ENCODE results near the gene NDUFAF8.

Gene NDUFAF8

GRCh38 chr17:81239714-81240555 is 817 bp downstream of the NDUFAF8 start:
- DNase-seq (ENCODE audit: low spot score): peak; percentile 29

DNA sequence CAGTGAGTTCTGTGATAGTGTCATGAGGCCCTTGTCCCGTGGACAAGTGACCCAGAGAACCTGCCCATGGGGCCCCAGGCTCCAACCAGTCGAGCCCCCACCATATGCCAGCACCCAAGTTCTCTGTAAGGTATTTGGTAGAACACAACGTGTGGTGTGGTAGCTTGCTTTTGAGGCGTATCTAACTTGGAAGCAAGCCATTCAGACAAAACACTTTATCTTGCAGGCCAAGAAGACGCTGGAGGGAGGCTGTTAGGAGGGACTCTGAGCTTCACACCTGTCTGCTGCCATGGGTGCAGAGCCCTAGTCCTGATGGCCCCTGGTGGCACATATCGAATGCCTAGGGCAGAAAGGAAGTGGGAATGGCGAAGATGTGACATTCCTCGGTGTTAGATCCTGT is 1.6 kb downstream of the NDUFAF8 start:
- DNase-seq (ENCODE audit: low spot score): peak; percentile 24

DNA sequence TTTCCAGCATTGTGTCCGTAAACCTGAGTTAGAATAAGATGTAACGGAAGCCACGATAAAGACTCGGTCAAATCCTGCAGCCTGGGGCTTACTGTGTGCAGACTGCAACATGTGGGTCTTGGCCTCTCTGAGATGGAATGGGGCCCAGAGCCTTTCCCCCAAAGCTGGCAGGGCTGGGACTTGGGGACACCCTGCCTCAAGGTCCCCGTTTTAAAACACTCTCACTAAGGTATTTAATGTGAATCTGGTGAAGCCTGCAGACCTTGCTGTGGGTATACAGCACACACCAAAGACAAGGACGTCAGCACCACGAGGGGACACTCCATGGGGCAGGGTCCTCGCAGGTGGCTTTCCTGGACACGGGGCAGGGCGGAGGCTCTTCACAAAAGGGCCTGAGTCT is 2.1 kb downstream of the NDUFAF8 start:
- DNase-seq (ENCODE audit: low spot score): no peak

DNA sequence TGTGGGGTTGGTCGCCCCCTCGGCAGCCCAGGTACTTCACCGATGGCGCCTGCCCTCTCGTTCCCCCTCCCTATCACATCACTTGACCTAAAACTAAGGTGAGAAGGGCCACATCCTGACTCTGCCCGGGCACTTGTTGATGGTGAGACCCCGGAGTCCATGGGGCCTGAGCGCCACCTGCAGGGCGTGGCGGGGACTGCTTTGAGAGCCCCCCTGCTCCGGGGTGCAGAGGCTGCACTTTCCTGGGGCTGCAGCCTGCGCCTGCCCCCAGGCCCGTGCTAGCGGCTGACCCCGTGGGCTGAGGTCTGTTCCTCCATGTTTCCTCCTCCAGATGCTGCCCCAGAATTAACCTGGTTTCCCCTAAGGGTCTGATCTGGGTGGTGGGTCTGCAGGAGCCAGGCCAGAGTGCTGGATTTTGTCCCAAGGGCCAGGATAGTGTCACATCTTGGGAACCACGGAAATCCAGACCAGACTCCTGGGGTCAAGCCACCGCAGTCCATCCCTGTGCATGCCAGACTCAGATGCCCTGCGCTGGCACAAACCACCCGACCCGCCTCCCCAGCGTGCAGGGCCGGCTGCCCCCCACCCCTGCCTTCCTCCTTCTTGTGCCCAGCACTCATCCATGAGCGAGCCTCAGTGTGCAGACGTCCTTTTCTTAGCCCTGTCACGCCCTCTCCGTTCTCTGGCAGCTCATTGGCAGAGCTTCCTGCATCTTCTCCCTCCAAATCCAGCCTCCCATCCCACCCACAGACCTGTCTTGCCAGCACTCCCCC is 2.7 kb downstream of the NDUFAF8 start:
- DNase-seq (ENCODE audit: low spot score): peak; percentile 52

DNA sequence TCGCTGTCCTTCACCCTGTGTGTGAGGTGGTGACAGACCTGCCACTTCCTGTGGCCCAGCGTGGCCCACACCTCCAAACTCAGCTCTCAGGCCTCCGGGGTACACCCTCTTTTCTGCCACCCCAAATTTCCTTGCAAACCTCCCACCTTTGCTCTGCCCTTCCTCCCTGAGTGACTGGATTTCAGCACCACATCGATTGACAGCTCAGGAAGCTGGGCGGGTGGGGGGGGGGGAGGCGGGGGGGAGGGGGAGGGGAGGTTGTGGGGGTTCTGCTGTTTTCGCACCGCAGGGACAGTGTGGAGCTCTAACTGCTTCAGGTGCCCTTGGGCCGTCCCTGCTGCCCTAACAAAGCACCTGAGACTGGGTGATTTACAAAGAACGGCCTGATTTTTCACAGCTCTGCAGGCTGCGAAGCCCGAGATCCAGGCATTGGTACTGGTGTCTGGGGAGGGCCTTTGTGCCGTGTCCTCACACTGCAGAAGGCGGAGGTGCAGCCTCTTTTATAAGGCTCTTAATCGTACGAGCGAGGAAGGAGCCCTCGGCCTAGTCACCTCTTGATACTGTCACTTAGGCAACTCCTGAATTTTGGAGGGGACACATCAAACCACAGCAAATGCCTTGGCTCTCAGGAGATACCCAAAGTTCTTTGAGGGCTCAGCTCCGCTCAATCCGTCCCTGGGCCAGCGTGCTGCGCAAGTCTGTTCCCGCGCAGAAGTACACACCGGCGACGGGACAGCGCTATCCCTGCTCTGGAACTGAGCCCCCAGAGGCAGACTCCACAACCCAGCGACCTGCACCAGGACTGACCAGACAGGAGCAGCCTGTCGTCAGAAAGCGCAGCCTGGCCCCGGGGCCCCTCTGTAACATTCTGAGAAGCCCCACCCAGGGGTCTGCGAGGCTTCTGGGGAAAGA is 3.6 kb downstream of the NDUFAF8 start:
- no peak for DNase-seq (ENCODE audit: low spot score)

GRCh38 chr17:81243333-81243664 is 4.2 kb downstream of the NDUFAF8 start:
- no peak for DNase-seq (ENCODE audit: low spot score)

DNA sequence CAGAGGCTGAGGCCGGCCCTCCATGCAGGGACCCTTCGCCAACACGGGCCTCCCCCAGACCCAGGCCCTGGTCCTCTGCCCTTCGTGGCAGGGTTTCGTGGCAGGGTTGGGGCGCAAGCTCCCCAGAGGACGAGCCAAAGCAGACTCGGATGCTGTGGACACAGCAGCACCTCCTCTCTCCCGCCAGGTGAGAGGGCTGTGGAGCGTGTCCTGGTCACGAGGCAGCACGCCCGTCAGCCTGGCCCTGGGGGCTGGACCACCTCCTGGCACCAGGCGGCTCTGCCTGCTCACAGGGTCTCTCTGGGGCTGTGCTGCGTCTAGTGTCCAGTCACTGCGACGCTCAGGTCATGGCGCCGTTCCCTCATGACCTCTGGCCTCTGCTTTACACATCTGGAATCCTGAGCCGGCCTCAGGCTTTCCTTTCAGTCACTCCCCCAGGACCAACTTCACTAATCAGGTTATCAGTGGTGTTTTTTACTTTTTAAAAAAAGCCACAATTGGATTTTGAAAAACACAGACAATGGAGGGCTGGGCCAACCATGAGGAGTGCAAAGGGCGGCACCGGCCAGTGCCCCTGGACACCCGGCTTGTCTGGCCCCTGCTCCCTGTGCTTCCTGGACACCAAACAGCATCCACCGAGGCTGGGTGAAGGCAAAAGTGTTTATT is 5.4 kb downstream of the NDUFAF8 start:
- DNase-seq (ENCODE audit: low spot score): no peak

GRCh38 chr17:81245024-81245664 is 6.0 kb downstream of the NDUFAF8 start:
- DNase-seq (ENCODE audit: low spot score): no peak

DNA sequence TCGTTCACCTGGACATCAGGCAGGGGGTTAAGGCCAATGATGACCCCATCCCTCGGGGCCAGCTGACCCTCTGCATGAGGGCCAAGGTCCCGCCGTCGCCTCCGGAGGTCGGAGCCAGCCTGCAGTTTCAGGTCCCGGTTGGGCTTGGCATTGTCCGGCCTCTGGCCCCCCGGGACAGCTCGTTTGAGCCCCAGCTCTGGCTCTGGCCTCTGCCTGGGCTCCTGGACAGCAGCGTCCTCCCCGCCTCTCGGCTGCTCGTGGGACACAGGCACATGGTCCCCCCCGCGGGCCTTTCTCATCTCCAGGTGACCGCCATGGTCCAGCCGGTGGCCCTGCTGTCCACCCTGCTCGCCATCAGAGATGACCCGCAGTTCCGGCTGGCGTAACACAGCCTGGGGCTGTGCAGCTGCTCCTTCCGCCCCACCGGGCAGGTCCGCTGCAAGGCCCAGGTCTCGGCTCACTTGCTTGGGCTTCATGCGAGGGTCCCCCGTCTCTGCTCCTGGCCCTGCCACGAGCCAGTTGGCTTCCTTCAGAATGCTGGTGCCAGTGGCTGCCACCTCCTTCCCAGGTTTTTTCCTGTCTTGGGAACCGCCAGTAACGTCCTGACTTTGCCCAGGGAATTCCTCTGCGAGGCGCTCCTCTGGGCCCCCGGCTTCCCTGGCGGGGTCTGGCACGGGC is 6.7 kb downstream of the NDUFAF8 start:
- no peak for DNase-seq (ENCODE audit: low spot score)

- no peak for DNase-seq (ENCODE audit: low spot score)
Measured at GRCh38 chr17:81246343-81246670, 7.2 kb downstream of the NDUFAF8 start.

DNA sequence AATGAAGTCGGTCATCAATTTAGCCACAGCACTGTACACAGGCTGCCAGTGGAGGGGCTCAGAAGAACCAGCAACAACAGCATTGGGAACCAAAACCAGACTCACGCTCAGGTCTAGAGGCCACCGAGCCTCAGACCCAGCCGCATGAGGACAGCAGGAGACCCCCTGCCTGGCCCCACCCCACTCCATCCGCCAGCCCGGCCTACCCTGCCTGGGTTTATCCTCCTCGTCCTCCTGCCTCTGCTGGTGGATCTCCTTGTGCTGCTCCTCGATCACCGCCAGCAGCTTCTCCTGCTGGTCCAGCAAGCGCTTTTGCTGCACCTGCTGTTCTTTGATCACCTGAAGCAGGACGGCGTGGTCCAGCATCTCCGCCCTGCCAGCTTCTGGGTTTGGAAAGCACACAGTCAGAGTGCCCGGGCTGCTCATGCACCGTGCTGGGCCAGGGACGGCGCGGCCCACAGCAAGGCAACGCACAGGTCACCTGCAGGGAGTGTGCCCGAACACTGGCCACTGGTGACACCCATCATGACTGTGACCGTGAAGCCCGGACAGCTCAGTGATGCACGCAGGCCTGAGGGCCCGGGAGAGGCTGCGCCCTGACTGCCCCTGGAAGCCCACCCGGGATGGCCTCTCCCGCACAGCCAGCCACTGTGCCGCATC is 7.7 kb downstream of the NDUFAF8 start:
- no peak for DNase-seq (ENCODE audit: low spot score)

DNA sequence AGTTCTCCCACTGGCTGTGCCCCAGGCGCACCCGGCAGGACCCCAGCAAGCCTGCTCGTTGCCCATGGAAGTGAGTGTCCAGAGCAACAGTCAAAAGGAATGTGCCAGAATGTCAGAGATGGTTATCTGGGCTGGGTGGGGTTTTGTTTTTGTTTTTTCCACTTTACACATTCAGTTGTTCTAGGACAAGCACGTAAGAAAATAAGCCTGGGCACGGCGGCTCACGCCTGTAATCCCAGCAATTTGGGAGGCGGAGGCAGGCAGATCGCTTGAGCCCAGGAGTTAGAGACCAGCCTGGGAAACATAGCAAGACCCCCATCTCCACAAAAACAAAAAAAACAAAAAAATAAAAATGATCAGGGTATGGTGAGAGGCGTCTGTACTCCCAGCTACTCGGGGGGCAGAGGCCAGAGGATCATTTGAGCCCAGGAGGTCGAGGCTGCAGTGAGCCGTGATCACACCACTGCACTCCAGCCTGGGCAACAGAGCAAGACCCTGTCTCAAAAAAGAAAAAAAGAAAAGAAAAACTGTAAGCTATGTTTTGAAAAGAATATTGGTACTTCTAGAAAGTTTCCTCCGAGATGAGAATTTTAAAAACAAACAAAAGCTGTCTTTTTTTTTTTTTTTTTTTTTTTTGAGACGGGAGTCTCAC is 8.3 kb downstream of the NDUFAF8 start:
- DNase-seq (ENCODE audit: low spot score): no peak

DNA sequence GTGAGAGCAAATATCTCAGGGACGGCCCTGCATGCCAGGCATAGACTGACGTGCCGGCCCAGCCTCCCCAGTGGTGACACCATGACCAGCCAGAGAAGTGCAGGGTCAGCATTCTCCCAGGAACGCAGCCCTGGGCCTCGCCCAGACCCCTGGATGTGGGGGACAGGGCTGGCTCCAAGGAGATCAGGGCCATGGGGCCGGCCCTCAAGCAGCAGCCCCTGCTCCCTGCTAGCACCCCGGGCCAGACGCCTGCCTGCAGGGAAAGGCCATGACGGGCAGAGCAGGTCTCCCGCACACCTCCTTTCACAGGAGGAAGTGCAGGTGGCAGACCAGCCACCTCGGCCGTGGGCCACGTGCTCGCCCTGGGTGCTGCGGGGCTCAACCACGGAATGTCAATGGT is 9.5 kb downstream of the NDUFAF8 start:
- DNase-seq (ENCODE audit: low spot score): no peak

GRCh38 chr17:81249223-81250040 is 10.3 kb downstream of the NDUFAF8 start:
- peak; percentile 19 for DNase-seq (ENCODE audit: low spot score)

DNA sequence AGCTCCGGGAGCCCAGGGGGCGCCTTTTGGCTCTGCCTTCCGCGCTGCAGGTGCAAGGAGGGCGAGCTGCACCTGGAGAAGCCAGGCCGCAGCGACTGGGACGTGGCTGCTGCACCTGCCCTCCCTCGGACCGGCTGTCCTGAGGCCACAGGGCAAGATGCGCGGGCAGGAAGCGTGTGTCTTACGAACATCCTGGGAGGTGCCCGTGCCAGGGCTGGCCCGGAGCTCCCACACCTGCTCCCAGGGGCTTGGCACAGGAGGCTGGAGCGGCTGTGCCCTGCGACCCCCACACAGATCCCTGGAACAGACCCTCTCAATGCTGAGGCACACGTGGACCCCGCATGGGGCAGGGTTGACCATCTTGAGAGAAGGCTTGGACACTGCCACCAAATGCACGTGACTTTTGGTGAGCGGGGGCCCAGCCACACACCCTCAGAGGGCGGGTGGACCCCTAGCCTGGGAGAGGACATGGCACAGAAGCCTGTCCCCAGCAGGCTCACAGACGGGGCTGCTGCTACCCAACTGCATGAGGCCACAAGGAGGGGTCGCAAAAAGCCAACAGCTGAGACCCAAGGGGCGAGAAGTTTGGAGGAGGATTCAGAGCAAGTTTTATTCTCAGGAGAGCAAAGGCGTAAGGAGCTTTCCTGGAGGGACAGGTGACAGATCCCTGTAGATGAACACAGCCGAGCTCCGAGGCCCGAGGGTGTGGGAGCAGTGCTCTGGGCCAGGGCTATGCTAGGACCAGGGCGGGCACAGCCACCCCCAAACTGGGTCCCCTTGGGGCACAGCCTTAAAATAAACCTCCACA is 11.4 kb downstream of the NDUFAF8 start:
- DNase-seq (ENCODE audit: low spot score): no peak

GRCh38 chr17:81251094-81251708 is 12.1 kb downstream of the NDUFAF8 start:
- no peak for DNase-seq (ENCODE audit: low spot score)

- no peak for DNase-seq (ENCODE audit: low spot score)
Measured at GRCh38 chr17:81251709-81252301, 12.7 kb downstream of the NDUFAF8 start.
